ENCODE measurements around the gene TEPSIN.

DNA sequence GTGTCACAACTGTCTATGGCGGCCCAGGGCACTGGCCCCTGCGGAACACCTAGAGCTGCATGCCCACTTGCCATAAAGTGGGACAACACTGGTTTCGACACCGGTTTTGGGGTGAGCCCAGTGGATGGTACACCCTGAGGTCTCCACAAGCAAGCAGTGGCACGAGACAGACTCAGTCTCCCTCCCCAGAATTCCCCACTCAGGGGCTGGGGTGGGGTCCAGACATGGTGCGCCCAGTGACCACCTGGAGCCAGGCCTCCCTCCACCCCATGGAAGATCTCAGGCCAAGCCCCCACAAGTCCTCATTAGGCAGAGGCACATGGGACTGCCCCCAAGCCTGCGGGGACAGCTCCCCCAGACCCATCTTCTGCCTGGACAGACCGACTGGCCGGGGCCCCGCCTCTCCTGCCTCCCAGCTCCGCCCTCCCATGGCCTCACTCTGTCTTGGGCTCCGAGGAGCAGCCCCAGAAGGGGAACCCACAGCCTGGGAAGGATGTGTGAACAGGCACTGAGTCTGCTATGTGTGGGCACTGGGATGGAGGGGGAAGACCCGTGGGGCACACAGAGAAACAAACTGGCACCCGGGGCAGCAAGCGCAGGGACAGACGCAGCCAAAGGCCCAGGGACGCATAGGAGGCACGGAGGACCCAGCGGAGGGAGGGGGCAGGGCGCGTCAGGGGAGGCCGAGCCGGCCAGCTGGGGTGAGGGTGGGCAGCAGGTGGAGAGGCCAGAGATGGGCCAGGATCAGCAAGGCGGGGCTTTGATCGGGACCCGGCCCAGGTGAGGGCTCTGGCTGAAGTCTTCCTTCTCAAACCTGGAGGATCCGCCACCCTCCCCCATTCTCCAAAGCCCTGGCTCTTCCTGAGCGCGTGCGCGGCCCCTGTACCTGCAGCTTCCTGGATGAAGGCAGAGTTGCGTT is 2.8 kb downstream of the TEPSIN start:
- TF ChIP-seq, protein P1, sequence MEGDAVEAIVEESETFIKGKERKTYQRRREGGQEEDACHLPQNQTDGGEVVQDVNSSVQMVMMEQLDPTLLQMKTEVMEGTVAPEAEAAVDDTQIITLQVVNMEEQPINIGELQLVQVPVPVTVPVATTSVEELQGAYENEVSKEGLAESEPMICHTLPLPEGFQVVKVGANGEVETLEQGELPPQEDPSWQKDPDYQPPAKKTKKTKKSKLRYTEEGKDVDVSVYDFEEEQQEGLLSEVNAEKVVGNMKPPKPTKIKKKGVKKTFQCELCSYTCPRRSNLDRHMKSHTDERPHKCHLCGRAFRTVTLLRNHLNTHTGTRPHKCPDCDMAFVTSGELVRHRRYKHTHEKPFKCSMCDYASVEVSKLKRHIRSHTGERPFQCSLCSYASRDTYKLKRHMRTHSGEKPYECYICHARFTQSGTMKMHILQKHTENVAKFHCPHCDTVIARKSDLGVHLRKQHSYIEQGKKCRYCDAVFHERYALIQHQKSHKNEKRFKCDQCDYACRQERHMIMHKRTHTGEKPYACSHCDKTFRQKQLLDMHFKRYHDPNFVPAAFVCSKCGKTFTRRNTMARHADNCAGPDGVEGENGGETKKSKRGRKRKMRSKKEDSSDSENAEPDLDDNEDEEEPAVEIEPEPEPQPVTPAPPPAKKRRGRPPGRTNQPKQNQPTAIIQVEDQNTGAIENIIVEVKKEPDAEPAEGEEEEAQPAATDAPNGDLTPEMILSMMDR (IDR thresholded peaks at IDR 0.05; ENCODE audit: poor library complexity, severe bottlenecking): no peak
- TF ChIP-seq MXI1 (conservative IDR thresholded peaks at IDR 0.05; ENCODE audit: poor library complexity, severe bottlenecking) (no peak), RAD21 (conservative IDR thresholded peaks at IDR 0.05) (no peak), EZH2 (IDR thresholded peaks at IDR 0.05; ENCODE audit: borderline replicate concordance, insufficient read depth, low read length, poor library complexity, severe bottlenecking) (no peak), POLR2AphosphoS5 (IDR thresholded peaks at IDR 0.05) (no peak), EP300 (conservative IDR thresholded peaks at IDR 0.05; ENCODE audit: poor library complexity, severe bottlenecking) (no peak), TAF1 (IDR thresholded peaks at IDR 0.05; ENCODE audit: low read depth) (no peak), REST (IDR thresholded peaks at IDR 0.05; ENCODE audit: borderline replicate concordance) (no peak)
